Pancreas (tissue), 10 donors: ENCODE results near the gene BACH2. TPM values are rescaled to one million over a fixed set of nuclear protein-coding genes. Genes with fewer than 3 reads are reported as not detected.

Experiments used
- ATAC-seq, 4 donors: fragments of 200-7000 bp; cut with Tn5 transposase; one replicate each; pipeline versions ENCODE4 v1.8.0 to v1.9.1; 2020; ENCODE audit warnings: mild to moderate bottlenecking in 4 of 4, moderate library complexity in 4 of 4
- DNase-seq, 6 donors: peaks; one replicate each; pipeline ENCODE4 v3.0.0-alpha.2; 2020
- FAIRE-seq: peaks from 2 replicates; lab custom pipeline; 2012; peaks lifted over from hg19 to GRCh38; lab: Jason Lieb, UNC
- H3K27ac ChIP-seq, 4 donors: fragments of 200-600 bp; sonication (generic); 1 replicate in 3 of 4; 2 replicates in 1 of 4; pipeline versions ENCODE4 v1.5.0 to v1.8.0; 2020
- H3K27me3 ChIP-seq, 4 donors: fragments of 200-600 bp; one replicate each; pipeline ENCODE4 v1.8.0; 2021
- H3K36me3 ChIP-seq, 3 donors: fragments of 200-600 bp; sonication (generic) in 1 of 3; one replicate each; pipeline versions ENCODE4 v1.5.0 to v1.8.0; 2020 to 2021
- H3K4me1 ChIP-seq, 3 donors: fragments of 200-600 bp; one replicate each; pipeline ENCODE4 v1.8.0; 2021
- H3K4me3 ChIP-seq, 4 donors: fragments of 200-600 bp; sonication (generic) in 2 of 4; one replicate each; pipeline versions ENCODE4 v1.5.0 to v1.8.0; 2020 to 2021
- H3K9me3 ChIP-seq, 4 donors: fragments of 200-600 bp; one replicate each; pipeline ENCODE4 v1.8.0; 2021
- CTCF ChIP-seq, 4 donors: fragments of 200-600 bp; sonication (generic) in 3 of 4; IDR thresholded peaks; one replicate each; pipeline versions ENCODE4 v1.5.0 to v1.8.0; 2021; ENCODE audit warnings: antibody characterized with exemption in 4 of 4
- WGBS, 2 donors: extraction: QIAGEN DNeasy Blood & Tissue Kit; methylation state at CpG; one replicate each; pipeline ENCODE4 v1.1.7; 2013; 5-methylcytosine and 5-hydroxymethylcytosine counted together
- intact Hi-C, 3 donors: fragments of 100-400 bp; cut with DNase I; formaldehyde crosslinking; loops; one replicate each; pipeline versions ENCODE4 v1.11.1 to v1.14.2; 2022
- microRNA-seq, 2 donors: library from miRNA; unstranded; fragments of <30 nt; microRNA quantifications; one replicate each; pipeline versions ENCODE4 to v1.1.0, GENCODE V29; 2019 to 2020
- polyA plus RNA-seq, 2 donors: library from polyadenylated mRNA; stranded (reverse); fragments of 200-250 nt; gene quantifications; one replicate each; pipeline ENCODE4 v1.2.3, GENCODE V29; 2013
- total RNA-seq, 6 donors: library from RNA; stranded (reverse); fragmentation: NEBNext Ultra II Directional in 4 of 6; extraction: Animal tissue kit (Norgen Biotek cat#: 25700) in 4 of 6; gene quantifications; one replicate each; pipeline versions ENCODE4 v1.2.1 to v1.2.4, GENCODE V29; 2021 to 2023
- donor health status: healthy with polysubstance abuse.
- donor health status: DM: no; HTN: no; CAD: no; lungs with moderate emphysema.
- donor health status: DM: no; HTN: no; CAD: no.
- donor health status: control.
- donor health status: control.
- donor health status: Bipolar disorder and iron deficiency.
- donor health status: DM: yes; HTN: yes; CAD: no.
- donor health status: DM: no; HTN: no; CAD: no.
- donor health status: DM: no; HTN: no; CAD: no.
- donor health status: DM: yes; HTN: yes; CAD: no.

The BACH2 gene
- total and polyA plus RNA-seq, 8 donors, result 0.61 to 8.0 (median 4.9) TPM

- no peak for TF ChIP-seq CTCF (IDR thresholded peaks at IDR 0.05)
- Histone ChIP-seq H3K27me3 (peaks cover 0 to 24% (median 0%) of the 10 kb centered on the region in 4 donors), H3K4me3 (no peak overlapping the region), H3K4me1 (no peaks in the 10 kb centered on the region), H3K27ac (no peak overlapping the region), H3K36me3 (no peaks in the 10 kb centered on the region), H3K9me3 (no peaks in the 10 kb centered on the region)
- intact Hi-C loops, result no loop called here
- 78 to 81% methylated on average over 7 of the region's 7 CpGs for WGBS, 2 donors
- no peak for ATAC-seq
- no peak for DNase-seq
- no peak for FAIRE-seq
Observed at GRCh38 chr6:89888138-89888514, 408.5 kb downstream of the BACH2 start.

- H3K27me3 ChIP-seq, result peaks cover 0 to 19% (median 0%) of the 10 kb centered on the region in 4 donors
- H3K4me1 ChIP-seq, result no peaks in the 10 kb centered on the region
- WGBS, 2 donors, result 20 to 29% methylated on average over 42 to 43 of the region's 43 CpGs
- no peak for TF ChIP-seq CTCF (IDR thresholded peaks at IDR 0.05)
- ATAC-seq (peak in 1 of 4 donors; percentile 18), DNase-seq (peak in 1 of 6 donors; percentile 66), FAIRE-seq (no peak)
- no peaks in the 10 kb centered on the region for H3K36me3 ChIP-seq
- no peak overlapping the region for H3K27ac ChIP-seq
- intact Hi-C loops, result no loop called here
- no peak overlapping the region for H3K4me3 ChIP-seq
- no peaks in the 10 kb centered on the region for H3K9me3 ChIP-seq
Observed at GRCh38 chr6:89887452-89888137, 409.0 kb downstream of the BACH2 start.

GRCh38 chr6:89886378-89887120, 410.1 kb downstream of the BACH2 start:
- ATAC-seq, result no peak
- Histone ChIP-seq H3K36me3 (no peaks in the 10 kb centered on the region), H3K4me1 (no peaks in the 10 kb centered on the region), H3K4me3 (no peak overlapping the region), H3K27me3 (peaks cover 0 to 10% (median 0%) of the 10 kb centered on the region in 4 donors), H3K9me3 (no peaks in the 10 kb centered on the region), H3K27ac (no peak overlapping the region)
- no peak for FAIRE-seq
- intact Hi-C loops, result no loop called here
- DNase-seq, result no peak
- 85 to 87% methylated on average over 44 of the region's 44 CpGs for WGBS, 2 donors
- no peak for TF ChIP-seq CTCF (IDR thresholded peaks at IDR 0.05)

Small RNA genes within 50 kb of the gene (microRNA-seq; reads per million reads assigned to microRNA genes)
- gene MIR4464, result 0 reads per million in 2 donors
